Prostate gland (tissue), 2 donors: Measurements from ENCODE around the gene PLSCR3. TPM values are rescaled to one million over a fixed set of nuclear protein-coding genes. Genes with fewer than 3 reads are reported as not detected.
A peak's percentile ranks its signal among the peaks of the same experiment; 100 is the strongest.

Experiments used
- DNase-seq: peaks from one replicate; pipeline ENCODE4 v3.0.0-alpha.2; 2019; ENCODE audit warnings: low spot score
- H3K27ac ChIP-seq, 2 donors: fragments of 200-600 bp; sonication (generic); 2 replicates each; pipeline ENCODE4 v1.5.1; 2017 to 2019
- H3K27me3 ChIP-seq: fragments of 200-600 bp; sonication (generic); replicated peaks from 2 replicates; pipeline ENCODE4 v1.5.1; 2019; ENCODE audit not compliant: insufficient read depth
- H3K36me3 ChIP-seq, 2 donors: fragments of 200-600 bp; sonication (generic); 1 replicate in 1 of 2; 2 replicates in 1 of 2; pipeline versions ENCODE4 v1.5.1 to v1.8.1; 2017 to 2019
- H3K4me1 ChIP-seq: fragments of 200-600 bp; sonication (generic); replicated peaks from 2 replicates; pipeline ENCODE4 v1.5.1; 2019
- H3K4me3 ChIP-seq, 2 donors: fragments of 200-600 bp; sonication (generic); 2 replicates each; pipeline ENCODE4 v1.5.1; 2017 to 2019
- H3K9me3 ChIP-seq: fragments of 200-600 bp; sonication (generic); 2 replicates; pipeline ENCODE4 v1.5.1; 2017
- CTCF ChIP-seq, 4 experiments: fragments of 200-600 bp in 2 of 4; fragments of 450-650 bp in 2 of 4; sonication (generic) in 2 of 4; IDR thresholded peaks; 1 replicate in 3 of 4; 2 replicates in 1 of 4; pipeline ENCODE4 v1.5.1; 2016 to 2019; ENCODE audit warnings: antibody characterized with exemption in 4 of 4, mild to moderate bottlenecking in 2 of 4, moderate library complexity in 2 of 4
- POLR2A ChIP-seq: fragments of 450-650 bp; IDR thresholded peaks from one replicate; pipeline ENCODE4 v1.6.1; 2016; ENCODE audit warnings: antibody characterized with exemption, mild to moderate bottlenecking
- POLR2AphosphoS5 ChIP-seq: sonication (generic); formaldehyde crosslinking; IDR thresholded peaks from one replicate; pipeline ENCODE4 v1.6.1; 2017; ENCODE audit warnings: antibody characterized with exemption
- WGBS: methylation state at CpG from one replicate; pipeline ENCODE4 v1.1.5; 2018; 5-methylcytosine and 5-hydroxymethylcytosine counted together
- intact Hi-C: fragments of 100-400 bp; cut with DNase I; formaldehyde crosslinking; loops from one replicate; pipeline ENCODE4 v1.14.2; 2022
- total RNA-seq, 2 donors: library from RNA; depleted of rRNA; stranded (reverse); fragments of >200 nt; gene quantifications; one replicate each; pipeline ENCODE4 v1.1.0, GENCODE V29; 2016

Gene PLSCR3
- total RNA-seq, 2 donors from 2014 or later, result 25.8 to 26.4 TPM

DNA sequence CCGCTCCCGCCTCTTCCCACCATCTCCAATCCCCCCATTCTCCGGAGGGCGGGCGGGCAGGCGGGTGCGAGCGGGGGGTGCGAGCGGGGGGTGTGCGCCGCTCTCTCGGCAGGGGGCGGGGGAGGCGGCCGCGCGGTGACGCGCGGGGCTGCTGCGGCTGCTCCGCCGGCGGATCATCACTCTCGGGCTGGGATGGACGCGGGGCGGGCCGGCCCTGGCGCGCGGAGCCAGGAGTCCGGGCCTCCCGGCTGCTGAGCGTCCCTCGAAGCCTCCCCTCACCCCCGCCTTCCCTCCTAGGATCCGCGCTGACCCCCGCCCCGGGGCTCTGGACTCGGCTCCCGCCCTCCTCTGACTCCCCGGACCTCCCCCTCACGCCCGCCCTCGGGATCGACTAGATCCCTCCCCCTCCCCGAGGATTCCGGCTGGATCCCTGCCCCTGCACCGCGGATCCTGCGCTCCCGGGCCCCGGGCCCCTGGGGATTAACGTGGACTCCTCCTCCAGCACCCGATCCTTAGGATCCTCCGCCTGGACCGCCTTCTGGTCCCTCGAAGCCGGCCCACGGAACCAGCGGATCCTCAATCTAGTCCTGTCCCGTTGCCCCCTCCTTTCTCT lies 10.5 kb upstream of the PLSCR3 start:
- Histone ChIP-seq H3K4me3 (peak overlapping the region; percentile 70 to 80), H3K27me3 (no peaks in the 10 kb centered on the region), H3K36me3 (no peaks in the 10 kb centered on the region), H3K27ac (peak overlapping the region; percentile 83 to 86), H3K4me1 (no peaks in the 10 kb centered on the region), H3K9me3 (no peaks in the 10 kb centered on the region)
- TF ChIP-seq POLR2A, result peak; percentile 76
- no peak for TF ChIP-seq POLR2AphosphoS5
- peak in 1 of 4 experiments; percentile 7 for TF ChIP-seq CTCF (IDR thresholded peaks at IDR 0.05)
- DNase-seq, result no peak
- WGBS, result 3% methylated on average over 53 of the region's 65 CpGs
- intact Hi-C loops, result loop anchor here (5.0 kb wide), 1 partner anchor 72 kb away; the partner anchor contains the start of gene ZBTB4

GRCh38 chr17:7403977-7404736 lies 9.8 kb upstream of the PLSCR3 start, which contains the start of gene TMEM256:
TSS of gene TMEM256 (minus strand) at chr17:7404097. CDS start at chr17:7404084, 13 bp downstream.
- TF ChIP-seq POLR2A, result peak; percentile 99
- peak; percentile 98 for TF ChIP-seq POLR2AphosphoS5
- peak in 2 of 4 experiments; percentile 31 to 45 for TF ChIP-seq CTCF (IDR thresholded peaks at IDR 0.05)
- Histone ChIP-seq H3K9me3 (no peaks in the 10 kb centered on the region), H3K4me1 (no peaks in the 10 kb centered on the region), H3K36me3 (no peaks in the 10 kb centered on the region), H3K27me3 (no peaks in the 10 kb centered on the region), H3K4me3 (peak within 1 kb of the TSS; percentile 70 to 80), H3K27ac (peak within 1 kb of the TSS; percentile 83 to 86)
- intact Hi-C loops, result loop anchor here (5.0 kb wide), 1 partner anchor 73 kb away; the partner anchor contains the start of gene ZBTB4
- under 1% methylated on average over 49 of the region's 49 CpGs for WGBS
- DNase-seq, result peak; percentile 99

GRCh38 chr17:7403727-7403976 lies 9.3 kb upstream of the PLSCR3 start:
- H3K4me3 ChIP-seq, result peak overlapping the region; percentile 70 to 80
- peak overlapping the region; percentile 83 to 86 for H3K27ac ChIP-seq
- H3K9me3 ChIP-seq, result no peaks in the 10 kb centered on the region
- 0% methylated on average over 13 of the region's 13 CpGs for WGBS
- TF ChIP-seq POLR2A (no peak), CTCF (IDR thresholded peaks at IDR 0.05) (no peak), POLR2AphosphoS5 (no peak)
- H3K27me3 ChIP-seq, result no peaks in the 10 kb centered on the region
- no peaks in the 10 kb centered on the region for H3K4me1 ChIP-seq
- H3K36me3 ChIP-seq, result no peaks in the 10 kb centered on the region
- DNase-seq, result no peak
- intact Hi-C loops, result loop anchor here (5.0 kb wide), 1 partner anchor 74 kb away; the partner anchor contains the start of gene ZBTB4

DNA sequence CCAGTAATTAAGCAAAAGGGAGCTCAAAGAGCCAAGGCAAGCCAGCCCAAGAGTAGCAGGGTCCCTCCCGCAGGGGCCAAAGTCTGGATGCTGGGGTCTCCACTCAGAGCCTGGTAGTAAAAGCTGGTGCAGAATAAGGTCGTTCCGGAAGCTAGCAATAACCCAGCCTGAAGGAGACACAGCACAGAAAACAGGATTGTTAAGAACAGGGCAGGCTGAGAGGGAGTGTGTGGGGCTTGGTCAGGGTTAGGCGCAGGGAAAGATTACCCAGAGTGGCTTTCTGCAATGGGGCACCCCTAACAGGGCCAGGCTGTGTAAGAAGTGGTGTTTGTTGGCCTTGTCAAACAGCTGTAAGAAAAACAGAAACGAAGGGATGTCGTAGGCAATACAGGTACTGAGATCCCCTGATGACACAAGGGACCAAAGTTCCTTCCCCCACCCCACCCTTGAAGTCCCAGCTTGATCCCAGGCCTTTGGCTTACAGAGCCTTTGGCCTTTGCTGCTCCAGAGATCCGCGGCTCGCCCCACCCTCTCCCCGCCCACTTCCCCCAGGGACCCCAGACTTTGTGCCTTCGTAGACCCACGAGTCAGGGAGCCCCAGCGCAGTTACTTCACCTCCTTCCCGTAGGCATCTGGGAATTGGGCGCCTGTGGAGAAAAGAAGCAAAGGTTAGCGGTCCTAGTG lies 8.9 kb upstream of the PLSCR3 start:
- WGBS, result 8% methylated on average over 16 of the region's 16 CpGs
- no peak for DNase-seq
- Histone ChIP-seq H3K9me3 (no peaks in the 10 kb centered on the region), H3K27me3 (no peaks in the 10 kb centered on the region), H3K4me3 (peak overlapping the region; percentile 70 to 80), H3K27ac (peak overlapping the region; percentile 83 to 86), H3K36me3 (no peaks in the 10 kb centered on the region), H3K4me1 (no peaks in the 10 kb centered on the region)
- intact Hi-C loops, result loop anchor here (5.0 kb wide), 1 partner anchor 74 kb away; the partner anchor contains the start of gene ZBTB4
- TF ChIP-seq POLR2A (no peak), POLR2AphosphoS5 (no peak), CTCF (IDR thresholded peaks at IDR 0.05) (no peak)
